ENCODE measurements around the gene CFAP299.
"Not testable (repeated sequence)": the region's sequence is repeated elsewhere in the genome, so short reads cannot be mapped to it uniquely, and the experiment has no call there.

Gene CFAP299

DNA sequence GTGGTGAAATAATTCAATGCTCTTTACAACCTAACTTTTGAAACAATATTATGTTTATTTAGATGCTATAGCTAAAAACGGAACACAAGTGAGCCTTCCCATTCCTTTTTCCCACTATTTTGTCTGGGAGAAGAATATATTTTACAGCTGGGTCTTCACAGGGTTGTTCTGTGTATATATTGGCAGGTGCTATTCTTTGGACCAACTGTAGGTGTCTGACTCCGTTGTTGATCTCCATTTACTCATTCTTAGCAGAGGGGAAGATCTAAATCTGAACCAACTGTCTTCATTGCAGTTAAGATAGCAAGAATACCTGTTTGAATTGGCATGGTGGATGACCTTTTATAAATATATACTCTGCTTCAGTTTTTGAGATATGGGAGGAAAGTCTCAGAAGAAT, 257.4 kb downstream of the CFAP299 start:
- no peak for ATAC-seq
- Mint-ChIP-seq H3K4me1 (no peaks in the 10 kb centered on the region), H3K4me3 (no peak overlapping the region), H3K36me3 (no peaks in the 10 kb centered on the region), H3K27ac (no peak overlapping the region), H3K9me3 (no peaks in the 10 kb centered on the region)
- no peak for DNase-seq (ENCODE audit: low spot score in 2 of 2)

DNA sequence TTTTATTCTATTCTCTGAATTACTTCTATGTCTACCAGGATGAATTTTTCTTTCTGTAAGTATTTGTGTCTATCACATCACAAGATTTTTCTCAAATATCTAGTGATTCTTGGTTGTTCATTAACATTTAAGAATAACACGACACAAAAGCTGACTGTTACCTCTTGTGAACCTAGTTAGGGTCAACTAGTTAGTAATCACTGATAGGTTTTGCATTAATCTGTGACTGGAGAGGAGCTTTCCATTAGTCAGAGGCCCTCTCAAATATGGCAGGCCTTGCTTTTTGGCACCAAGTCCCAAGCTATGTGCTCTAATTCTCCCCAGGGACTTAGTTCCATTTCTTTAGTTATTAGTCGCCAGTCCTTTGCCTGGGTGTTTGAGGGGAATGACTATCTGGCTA, 259.2 kb downstream of the CFAP299 start:
- Mint-ChIP-seq H3K9me3 (no peaks in the 10 kb centered on the region), H3K36me3 (no peaks in the 10 kb centered on the region), H3K4me3 (no peak overlapping the region), H3K27ac (no peak overlapping the region), H3K4me1 (no peaks in the 10 kb centered on the region)
- no peak for DNase-seq (ENCODE audit: low spot score in 2 of 2)
- ATAC-seq = no peak

DNA sequence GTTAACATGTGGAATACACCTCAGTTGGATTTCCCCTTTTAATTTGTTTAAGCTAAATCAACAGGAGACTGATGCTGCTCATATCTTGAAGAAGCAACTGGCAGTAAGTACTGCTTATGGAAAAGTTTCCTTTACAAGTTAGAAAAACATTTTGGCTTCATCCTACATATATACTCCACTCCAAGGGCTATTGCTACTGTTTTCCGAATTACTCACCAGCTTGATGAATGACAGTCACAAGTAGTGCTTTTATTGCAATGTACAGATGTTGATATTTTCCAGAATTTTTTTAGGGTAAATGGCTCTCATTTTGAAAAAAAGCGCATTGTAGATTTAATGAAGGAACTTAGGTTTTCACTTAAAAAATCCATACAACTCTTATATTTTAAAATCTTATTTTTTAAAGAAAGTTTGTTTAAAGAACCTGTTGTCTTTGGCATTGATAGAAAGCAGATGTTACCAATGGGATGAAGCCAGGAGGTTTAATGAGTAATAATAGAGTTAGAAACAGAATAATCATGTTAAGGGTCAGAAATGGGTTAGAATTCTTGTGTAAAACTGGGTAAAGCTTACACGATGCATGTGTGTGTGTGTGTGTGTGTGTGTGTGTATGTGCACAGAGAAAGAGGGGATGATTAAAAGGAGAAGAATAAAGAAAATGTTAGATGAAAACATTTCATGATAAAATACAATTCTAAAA, 272.9 kb downstream of the CFAP299 start:
- Mint-ChIP-seq H3K4me1 (no peaks in the 10 kb centered on the region), H3K4me3 (no peak overlapping the region), H3K27ac (no peak overlapping the region), H3K9me3 (no peaks in the 10 kb centered on the region), H3K36me3 (no peaks in the 10 kb centered on the region)
- DNase-seq (ENCODE audit: low spot score in 2 of 2) (no peak), ATAC-seq (no peak)

DNA sequence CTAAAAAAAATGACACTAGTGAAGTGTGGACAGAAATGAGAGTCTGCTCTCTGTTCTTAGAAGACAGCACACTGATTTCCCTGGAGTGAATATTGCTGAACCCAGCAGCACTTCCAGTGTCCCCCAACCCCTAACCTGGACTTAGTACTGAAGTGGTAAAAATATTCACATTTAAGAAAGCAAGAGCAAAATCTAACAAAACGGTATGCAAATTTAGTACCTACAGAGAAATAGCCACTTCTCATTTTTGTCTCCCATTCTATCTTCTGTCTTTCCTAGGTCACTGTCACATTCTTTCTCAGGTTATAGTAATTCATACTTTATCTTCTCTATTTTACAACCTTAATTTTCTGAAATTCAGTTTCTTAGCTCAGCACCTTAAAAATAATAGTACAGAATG, 274.7 kb downstream of the CFAP299 start:
- Mint-ChIP-seq H3K4me1 (no peaks in the 10 kb centered on the region), H3K4me3 (no peak overlapping the region), H3K36me3 (no peaks in the 10 kb centered on the region), H3K9me3 (no peaks in the 10 kb centered on the region), H3K27ac (no peak overlapping the region)
- ATAC-seq (no peak), DNase-seq (ENCODE audit: low spot score in 2 of 2) (no peak)

DNA sequence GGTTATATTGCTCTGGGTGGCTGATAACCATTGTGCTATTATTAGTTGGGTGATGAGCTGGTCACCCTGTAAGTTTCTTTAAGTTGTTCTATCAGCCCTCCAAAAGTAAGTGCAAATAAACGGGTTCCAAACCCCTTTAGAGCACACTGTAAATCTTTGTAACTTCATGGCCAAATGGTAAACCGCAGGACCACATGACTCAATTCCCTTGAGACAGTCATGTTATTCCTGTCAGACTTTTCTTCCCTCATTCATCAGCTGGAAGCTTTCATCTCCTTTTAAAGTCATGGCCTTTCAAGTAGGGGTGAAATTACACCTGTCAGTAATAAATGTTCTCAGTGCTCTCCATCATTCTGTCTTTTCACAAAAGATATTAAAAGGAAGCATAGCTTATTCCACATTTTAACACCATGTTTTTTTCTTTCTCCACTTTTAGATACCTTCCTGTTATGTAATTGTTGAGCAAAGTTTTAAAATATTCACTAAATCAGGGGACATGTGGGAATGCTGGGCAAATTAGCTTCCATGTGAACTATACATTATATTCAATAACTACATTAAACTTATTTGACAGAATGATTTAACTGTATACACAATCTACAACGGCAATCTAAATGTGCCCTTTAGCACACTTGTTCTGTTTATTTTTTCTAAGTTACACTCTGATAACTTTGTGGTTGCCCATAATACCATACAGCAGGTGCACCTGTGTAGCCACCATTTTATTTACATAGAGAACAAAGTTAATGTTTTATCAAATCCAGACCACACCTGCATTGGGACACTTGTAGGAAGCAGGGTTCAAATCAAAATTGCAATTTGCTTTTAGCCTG, 275.5 kb downstream of the CFAP299 start:
- no peaks in the 10 kb centered on the region for H3K9me3 Mint-ChIP-seq
- H3K36me3 Mint-ChIP-seq = no peaks in the 10 kb centered on the region
- no peaks in the 10 kb centered on the region for H3K4me1 Mint-ChIP-seq
- ATAC-seq (no peak), DNase-seq (ENCODE audit: low spot score in 2 of 2) (no peak)
- H3K27ac Mint-ChIP-seq = no peak overlapping the region
- no peak overlapping the region for H3K4me3 Mint-ChIP-seq

DNA sequence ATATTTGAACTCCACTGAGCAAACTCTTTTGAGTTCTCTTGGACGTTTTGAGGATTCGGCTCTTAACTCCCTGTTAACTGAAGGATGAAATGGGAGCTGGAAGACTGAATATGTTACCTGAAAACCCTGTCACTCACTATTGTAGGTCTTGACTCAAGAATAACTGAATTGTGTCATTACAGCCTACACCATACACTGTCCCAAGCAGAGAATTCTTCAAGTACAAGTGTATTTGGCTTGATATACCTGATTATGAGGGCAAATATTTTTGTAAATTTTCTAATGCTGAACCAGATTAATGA, 276.1 kb downstream of the CFAP299 start:
- Mint-ChIP-seq H3K27ac (no peak overlapping the region), H3K9me3 (no peaks in the 10 kb centered on the region), H3K36me3 (no peaks in the 10 kb centered on the region), H3K4me1 (no peaks in the 10 kb centered on the region), H3K4me3 (no peak overlapping the region)
- no peak for ATAC-seq
- DNase-seq (ENCODE audit: low spot score in 2 of 2) = no peak

DNA sequence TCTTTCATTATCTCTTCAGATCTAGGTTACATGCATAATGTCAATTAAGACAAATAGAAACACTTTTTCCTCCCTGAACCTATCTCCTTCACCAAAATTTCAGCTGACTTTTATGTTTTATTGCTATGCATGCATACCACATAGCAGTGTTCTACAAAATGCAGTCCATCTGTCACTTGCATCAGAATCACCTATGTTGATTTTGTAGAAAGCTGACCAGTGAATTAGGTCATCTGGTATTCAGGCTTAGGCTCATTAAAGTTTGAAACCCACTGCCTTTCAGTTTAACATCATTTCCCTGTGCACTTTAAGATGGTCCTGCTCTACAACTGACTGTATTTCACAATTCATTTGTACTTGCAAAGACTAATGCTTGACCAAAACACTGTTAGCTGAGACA, 277.9 kb downstream of the CFAP299 start:
- Mint-ChIP-seq H3K36me3 (no peaks in the 10 kb centered on the region), H3K4me3 (no peak overlapping the region), H3K4me1 (no peaks in the 10 kb centered on the region), H3K9me3 (no peaks in the 10 kb centered on the region), H3K27ac (no peak overlapping the region)
- DNase-seq (ENCODE audit: low spot score in 2 of 2) = no peak
- ATAC-seq = no peak

DNA sequence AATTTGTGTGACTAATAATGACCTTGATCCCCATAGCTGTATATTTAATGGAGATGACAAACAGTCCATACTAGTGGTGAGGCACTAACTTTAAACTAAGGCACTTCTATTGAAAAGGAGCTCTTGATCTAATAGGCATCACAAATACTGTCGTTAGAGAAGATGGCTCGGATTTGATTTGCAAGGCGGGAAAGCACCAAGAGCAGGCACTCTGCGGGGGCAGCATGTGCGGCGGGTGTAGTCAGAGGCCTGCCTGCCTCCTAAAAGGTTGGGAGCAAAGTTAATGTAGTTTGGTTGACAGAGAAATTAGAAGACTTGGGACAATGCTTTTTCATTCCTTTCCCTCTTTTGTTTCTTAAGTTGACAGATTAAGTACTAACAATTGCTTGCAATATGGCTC, 278.8 kb downstream of the CFAP299 start:
- Mint-ChIP-seq H3K9me3 (no peaks in the 10 kb centered on the region), H3K36me3 (no peaks in the 10 kb centered on the region), H3K4me1 (no peaks in the 10 kb centered on the region), H3K27ac (no peak overlapping the region), H3K4me3 (no peak overlapping the region)
- no peak for ATAC-seq
- no peak for DNase-seq (ENCODE audit: low spot score in 2 of 2)

DNA sequence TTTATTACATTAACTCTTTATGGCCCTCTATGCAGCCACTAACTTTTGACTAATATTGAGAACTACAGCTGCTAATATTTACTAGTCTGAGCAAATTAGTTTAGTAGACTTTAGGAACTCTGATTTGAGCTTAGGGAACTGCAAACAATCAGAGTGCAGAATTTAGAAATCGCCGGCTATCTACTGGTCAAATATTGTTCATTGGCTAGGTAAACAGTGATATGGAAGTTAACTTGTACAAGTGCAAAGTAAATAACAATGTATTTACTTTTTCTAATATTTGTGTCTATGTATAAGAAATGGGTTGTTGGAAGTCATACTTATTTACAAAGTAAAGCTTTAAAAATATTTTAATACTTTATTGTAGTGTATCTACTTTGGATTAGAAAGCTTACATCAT, 279.6 kb downstream of the CFAP299 start:
- Mint-ChIP-seq H3K4me1 (no peaks in the 10 kb centered on the region), H3K27ac (no peak overlapping the region), H3K4me3 (no peak overlapping the region), H3K9me3 (no peaks in the 10 kb centered on the region), H3K36me3 (no peaks in the 10 kb centered on the region)
- ATAC-seq (no peak), DNase-seq (ENCODE audit: low spot score in 2 of 2) (no peak)

DNA sequence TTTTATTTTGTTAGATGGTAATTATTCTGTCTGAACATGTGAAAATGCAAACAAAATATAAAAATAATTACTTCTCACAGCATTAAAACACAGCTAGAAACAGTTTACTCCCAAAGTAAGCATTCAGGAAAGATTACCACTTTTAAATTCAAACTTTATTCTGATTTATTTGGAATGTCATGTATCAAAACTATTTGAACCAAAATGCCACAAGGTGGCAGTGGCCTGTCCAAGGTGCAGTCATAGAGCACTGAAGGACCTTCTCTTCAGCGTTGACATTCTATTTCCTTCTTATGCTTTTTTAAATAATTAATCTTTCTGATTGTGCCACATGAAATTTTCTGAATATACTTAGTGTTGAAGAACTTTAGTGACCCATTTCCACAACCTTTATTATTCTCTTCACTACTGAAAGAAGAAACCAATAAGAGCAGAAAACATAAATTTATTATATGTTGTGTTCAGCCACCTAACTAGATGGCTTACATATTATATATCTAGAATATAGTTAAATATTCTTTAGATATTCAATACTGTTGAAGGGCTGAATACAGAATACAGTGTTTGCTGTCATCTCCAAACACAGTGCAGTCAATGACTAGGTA, 283.6 kb downstream of the CFAP299 start:
- no peak for ATAC-seq
- no peak overlapping the region for H3K4me3 Mint-ChIP-seq
- no peak overlapping the region for H3K27ac Mint-ChIP-seq
- H3K36me3 Mint-ChIP-seq = no peaks in the 10 kb centered on the region
- no peaks in the 10 kb centered on the region for H3K4me1 Mint-ChIP-seq
- DNase-seq (ENCODE audit: low spot score in 2 of 2) = no peak
- peaks cover 7% of the 10 kb centered on the region for H3K9me3 Mint-ChIP-seq

DNA sequence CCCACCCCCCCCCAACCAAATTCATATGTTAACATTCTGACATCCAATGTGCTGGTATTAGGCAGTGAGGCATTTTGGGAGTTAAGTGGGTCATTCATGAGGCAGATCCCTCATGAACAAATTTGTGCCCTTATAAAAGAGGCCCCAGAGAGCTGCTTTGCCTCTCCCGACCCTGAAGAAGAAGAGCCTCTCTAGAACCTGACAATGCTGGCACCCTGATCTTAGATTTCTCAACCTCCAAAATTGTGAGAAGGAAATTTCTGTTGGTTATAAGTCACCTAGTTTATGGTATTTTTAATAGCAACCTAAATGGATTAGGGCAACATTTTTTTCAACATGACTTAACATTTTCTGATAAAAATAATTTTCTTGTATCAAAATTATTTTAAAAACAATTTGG, 296.3 kb downstream of the CFAP299 start:
- Mint-ChIP-seq H3K27ac (no peak overlapping the region), H3K4me1 (no peaks in the 10 kb centered on the region), H3K36me3 (no peaks in the 10 kb centered on the region), H3K4me3 (no peak overlapping the region), H3K9me3 (no peaks in the 10 kb centered on the region)
- no peak for ATAC-seq
- no peak for DNase-seq (ENCODE audit: low spot score in 2 of 2)

DNA sequence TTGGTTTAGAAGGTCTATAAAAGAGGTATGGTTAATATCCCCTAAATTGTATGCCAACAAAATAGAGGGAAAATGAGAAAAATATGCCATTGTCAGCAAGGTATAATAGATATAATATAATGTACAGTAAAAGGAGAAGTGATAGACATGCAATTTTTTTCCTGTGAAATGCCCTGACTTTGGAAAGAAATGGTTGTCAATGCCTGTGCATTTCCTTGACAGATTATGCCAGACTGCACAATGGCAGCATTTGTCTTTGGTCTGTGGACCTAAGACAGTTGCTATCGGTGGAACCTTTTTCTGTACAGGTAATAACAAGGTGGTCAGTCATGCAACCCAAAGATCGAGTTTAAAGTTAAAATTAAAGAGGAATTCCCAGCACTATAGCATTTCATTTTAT, 301.7 kb downstream of the CFAP299 start:
- Mint-ChIP-seq H3K4me1 (no peaks in the 10 kb centered on the region), H3K4me3 (no peak overlapping the region), H3K36me3 (no peaks in the 10 kb centered on the region), H3K9me3 (no peaks in the 10 kb centered on the region), H3K27ac (no peak overlapping the region)
- ATAC-seq (no peak), DNase-seq (ENCODE audit: low spot score in 2 of 2) (no peak)

DNA sequence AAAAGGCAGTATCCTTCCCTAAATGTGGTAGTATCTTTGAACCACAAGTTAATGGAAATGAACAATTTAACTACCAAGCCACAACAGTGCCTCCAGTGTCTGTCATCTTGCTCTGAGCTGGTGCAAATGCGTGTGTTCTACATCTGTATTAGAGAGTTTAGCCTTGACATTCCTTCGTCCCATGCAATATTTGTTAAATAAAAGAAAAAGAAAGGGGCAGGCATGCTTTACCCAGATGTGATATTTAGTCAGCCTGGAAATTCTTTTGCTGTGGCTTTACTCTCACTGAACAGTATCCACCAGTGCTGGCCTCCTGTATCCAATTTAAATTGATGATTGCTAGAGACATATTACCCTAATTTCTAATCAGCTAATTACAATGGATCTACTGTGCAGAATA, 310.5 kb downstream of the CFAP299 start:
- ATAC-seq = no peak
- H3K27ac Mint-ChIP-seq = no peak overlapping the region

DNA sequence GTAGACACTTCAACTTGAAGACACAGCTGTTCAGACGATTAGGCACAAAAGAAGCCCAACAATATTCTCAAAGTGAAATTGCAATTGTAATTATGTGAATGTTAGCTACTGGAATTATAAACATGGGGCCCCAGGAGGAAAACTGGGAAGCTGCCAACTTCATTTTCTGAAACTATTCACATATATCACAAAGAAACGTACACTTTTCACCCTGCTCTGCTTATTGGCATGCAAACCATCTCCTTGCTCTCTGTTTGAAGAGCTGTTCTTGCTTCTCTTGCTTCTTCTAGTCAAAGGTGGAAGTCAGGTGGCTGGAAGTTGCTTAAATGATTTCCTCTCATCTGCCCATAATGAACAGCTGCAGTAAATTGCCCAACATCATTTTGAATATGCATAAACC, 320.1 kb downstream of the CFAP299 start:
- Mint-ChIP-seq H3K4me3 (no peak overlapping the region), H3K36me3 (no peaks in the 10 kb centered on the region), H3K27ac (no peak overlapping the region), H3K9me3 (no peaks in the 10 kb centered on the region), H3K4me1 (no peaks in the 10 kb centered on the region)
- ATAC-seq = no peak
- DNase-seq (ENCODE audit: low spot score in 2 of 2) = no peak

More for the DNA sequence above, 310.5 kb downstream of the CFAP299 start:
- DNase-seq (ENCODE audit: low spot score in 2 of 2) = no peak
- no peak overlapping the region for H3K4me3 Mint-ChIP-seq
- H3K9me3 Mint-ChIP-seq = no peaks in the 10 kb centered on the region
- no peaks in the 10 kb centered on the region for H3K4me1 Mint-ChIP-seq
- no peaks in the 10 kb centered on the region for H3K36me3 Mint-ChIP-seq

DNA sequence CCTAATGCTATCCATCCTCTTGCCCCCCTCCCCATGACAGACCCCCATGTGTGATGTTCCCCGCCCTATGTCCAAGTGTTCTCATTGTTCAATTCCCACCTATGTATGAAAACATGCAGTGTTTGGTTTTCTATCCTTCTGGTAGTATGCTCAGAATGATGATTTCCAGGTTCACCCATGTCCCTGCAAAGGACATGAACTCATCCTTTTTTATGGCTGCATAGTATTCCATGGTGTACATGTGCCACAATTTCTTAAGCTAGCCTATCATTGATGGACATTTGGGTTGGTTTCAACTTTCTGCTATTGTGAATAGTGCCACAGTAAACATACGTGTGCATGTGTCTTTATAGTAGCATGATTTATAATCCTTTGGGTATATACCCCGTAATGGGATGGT, 334.6 kb downstream of the CFAP299 start:
- H3K36me3 Mint-ChIP-seq; DNase-seq (ENCODE audit: low spot score in 2 of 2); H3K27ac Mint-ChIP-seq; H3K4me3 Mint-ChIP-seq; ATAC-seq; H3K4me1 Mint-ChIP-seq; H3K9me3 Mint-ChIP-seq: not testable (repeated sequence)

DNA sequence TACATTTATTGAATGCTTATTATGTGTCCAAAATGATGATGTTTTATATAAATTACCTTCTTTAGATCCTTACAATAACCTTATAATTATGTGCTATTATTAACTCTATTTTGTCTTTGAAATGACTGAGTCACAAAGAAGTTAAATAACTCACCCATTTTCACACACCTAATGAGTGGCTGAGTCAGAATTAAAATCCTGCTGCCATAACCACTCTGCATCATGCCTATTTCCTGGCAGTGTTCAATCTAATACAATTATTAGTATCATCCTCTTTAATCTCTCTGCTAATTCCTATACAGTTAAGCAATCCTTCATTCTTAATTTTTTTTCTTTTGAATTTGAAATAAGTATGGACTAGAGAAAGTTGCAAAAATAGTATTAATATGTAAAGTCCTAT, 342.9 kb downstream of the CFAP299 start:
- no peaks in the 10 kb centered on the region for H3K36me3 Mint-ChIP-seq
- H3K4me3 Mint-ChIP-seq = no peak overlapping the region
- DNase-seq (ENCODE audit: low spot score in 2 of 2) = no peak
- no peaks in the 10 kb centered on the region for H3K9me3 Mint-ChIP-seq
- no peak overlapping the region for H3K27ac Mint-ChIP-seq
- no peaks in the 10 kb centered on the region for H3K4me1 Mint-ChIP-seq
- ATAC-seq = no peak
